Fibroblast of mammary gland (primary cell): Measurements from ENCODE around the gene ARRB2.

Source experiments
- DNase-seq: peaks from one replicate; pipeline ENCODE4 v3.0.0-alpha.2; 2010; ENCODE audit warnings: low read depth
- H3K4me3 ChIP-seq: 2 replicates; pipeline ENCODE4 v1.5.1; 2011; ENCODE audit warnings: low read depth, mild to moderate bottlenecking, low read length, moderate library complexity; ENCODE audit not compliant: control insufficient read depth
- TF ChIP-seq, protein P1 (sequence below): conservative IDR thresholded peaks from 2 replicates; pipeline ENCODE4 v1.5.1; 2011; ENCODE audit warnings: low read depth, low read length, inconsistent platforms; ENCODE audit not compliant: control insufficient read depth, insufficient read depth

The ARRB2 gene

DNA sequence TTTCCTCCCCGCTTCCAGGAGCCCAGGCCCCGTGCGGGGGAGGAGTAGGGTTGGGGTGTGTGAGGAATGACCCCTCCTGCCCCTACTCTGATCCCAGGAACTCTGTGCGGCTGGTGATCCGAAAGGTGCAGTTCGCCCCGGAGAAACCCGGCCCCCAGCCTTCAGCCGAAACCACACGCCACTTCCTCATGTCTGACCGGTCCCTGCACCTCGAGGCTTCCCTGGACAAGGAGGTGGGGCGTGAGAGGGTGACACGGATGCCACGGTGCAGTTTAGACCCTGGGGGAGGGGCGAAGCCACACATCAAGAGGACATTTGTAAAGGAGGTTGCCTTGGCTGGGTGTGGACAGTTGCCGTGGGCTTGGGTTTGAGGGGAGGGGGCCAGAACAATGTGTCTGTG, 7.4 kb downstream of the ARRB2 start:
- H3K4me3 ChIP-seq = no peak overlapping the region
- TF ChIP-seq, protein P1, sequence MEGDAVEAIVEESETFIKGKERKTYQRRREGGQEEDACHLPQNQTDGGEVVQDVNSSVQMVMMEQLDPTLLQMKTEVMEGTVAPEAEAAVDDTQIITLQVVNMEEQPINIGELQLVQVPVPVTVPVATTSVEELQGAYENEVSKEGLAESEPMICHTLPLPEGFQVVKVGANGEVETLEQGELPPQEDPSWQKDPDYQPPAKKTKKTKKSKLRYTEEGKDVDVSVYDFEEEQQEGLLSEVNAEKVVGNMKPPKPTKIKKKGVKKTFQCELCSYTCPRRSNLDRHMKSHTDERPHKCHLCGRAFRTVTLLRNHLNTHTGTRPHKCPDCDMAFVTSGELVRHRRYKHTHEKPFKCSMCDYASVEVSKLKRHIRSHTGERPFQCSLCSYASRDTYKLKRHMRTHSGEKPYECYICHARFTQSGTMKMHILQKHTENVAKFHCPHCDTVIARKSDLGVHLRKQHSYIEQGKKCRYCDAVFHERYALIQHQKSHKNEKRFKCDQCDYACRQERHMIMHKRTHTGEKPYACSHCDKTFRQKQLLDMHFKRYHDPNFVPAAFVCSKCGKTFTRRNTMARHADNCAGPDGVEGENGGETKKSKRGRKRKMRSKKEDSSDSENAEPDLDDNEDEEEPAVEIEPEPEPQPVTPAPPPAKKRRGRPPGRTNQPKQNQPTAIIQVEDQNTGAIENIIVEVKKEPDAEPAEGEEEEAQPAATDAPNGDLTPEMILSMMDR = no peak
- no peak for DNase-seq

DNA sequence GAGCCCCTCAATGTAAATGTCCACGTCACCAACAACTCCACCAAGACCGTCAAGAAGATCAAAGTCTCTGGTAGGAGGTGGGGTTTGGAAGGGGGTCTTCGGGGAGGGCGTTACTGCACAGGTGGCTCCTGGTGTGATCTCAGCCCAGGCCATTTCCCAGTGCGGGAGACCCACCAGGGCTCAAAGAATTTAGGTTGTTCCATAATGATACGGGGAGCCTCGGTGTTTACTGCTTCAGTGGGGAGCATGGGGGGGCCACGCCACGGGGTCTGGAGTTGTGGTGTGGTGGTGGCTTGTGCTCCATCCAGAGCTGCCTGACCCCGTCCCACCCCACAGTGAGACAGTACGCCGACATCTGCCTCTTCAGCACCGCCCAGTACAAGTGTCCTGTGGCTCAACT, 7.8 kb downstream of the ARRB2 start:
- DNase-seq = no peak
- TF ChIP-seq, protein P1 = no peak
- H3K4me3 ChIP-seq = no peak overlapping the region

GRCh38 chr17:4719146-4719545, 8.7 kb downstream of the ARRB2 start:
- TF ChIP-seq, protein P1 = no peak
- no peak for DNase-seq

DNA sequence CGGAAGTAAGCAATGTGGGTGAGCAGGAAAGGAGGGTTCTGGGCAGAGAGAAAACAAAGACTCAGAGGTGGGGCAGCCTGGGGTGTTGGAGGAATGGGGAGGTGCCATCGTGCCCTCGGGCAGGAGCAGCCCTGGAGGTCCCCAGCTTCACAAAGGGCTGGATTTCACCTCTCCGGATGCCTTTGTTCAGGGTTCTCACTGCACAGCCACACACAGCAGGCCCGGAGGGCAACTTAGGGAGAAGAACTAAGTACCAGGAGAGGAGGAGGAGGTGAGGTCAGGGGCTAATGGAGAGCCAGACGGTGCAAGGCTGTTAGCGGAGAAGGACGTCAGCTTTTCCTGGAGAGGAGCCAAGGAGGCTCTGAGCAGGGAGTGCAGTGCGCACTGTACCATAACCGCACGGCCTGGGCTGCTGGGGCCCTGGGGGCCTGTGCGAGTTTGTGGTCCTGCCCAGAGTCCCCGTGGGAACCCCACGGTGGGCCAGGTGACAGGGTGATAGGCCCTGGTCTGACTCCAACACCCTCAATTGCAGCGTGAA, 9.3 kb downstream of the ARRB2 start:
- no peak overlapping the region for H3K4me3 ChIP-seq
- TF ChIP-seq, protein P1 = no peak
- DNase-seq = no peak

More at GRCh38 chr17:4719146-4719545, 8.7 kb downstream of the ARRB2 start:
- H3K4me3 ChIP-seq = no peak overlapping the region

GRCh38 chr17:4720787-4721186, 10.4 kb downstream of the ARRB2 start:
- H3K4me3 ChIP-seq = no peak overlapping the region
- TF ChIP-seq, protein P1 = no peak
- DNase-seq = no peak

DNA sequence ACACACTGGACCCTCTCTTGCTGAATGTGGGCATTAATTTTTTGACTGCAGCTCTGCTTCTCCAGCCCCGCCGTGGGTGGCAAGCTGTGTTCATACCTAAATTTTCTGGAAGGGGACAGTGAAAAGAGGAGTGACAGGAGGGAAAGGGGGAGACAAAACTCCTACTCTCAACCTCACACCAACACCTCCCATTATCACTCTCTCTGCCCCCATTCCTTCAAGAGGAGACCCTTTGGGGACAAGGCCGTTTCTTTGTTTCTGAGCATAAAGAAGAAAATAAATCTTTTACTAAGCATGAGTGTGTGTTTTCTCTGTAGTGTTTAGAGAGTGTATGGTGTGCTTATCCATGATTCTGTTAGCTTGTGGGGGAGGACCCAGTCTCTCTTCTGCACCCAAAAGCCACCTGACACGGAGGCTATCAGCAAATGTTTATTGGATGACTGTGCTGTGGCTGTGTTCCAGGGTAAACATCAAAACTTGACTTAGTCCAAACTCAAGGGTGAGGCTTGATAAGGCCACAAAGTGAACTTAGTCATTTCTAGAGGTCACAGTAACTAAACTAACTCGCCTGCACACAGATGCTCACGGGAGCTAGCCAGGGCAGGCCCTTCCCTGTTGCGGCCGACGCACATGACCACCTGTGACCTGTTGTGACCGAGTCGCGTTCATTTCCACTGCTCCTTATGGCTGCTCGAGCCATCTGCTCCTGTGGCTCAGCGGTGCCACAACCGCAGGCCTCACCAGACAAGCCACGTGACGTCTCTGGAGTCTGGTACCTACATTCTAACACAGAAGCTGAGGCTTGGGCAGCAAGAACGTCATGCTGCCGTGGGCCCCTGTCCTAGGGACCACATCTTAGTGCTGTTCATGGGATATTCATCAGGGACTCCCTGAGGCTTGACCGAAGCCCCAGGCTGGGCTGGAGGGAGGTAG, 11.0 kb downstream of the ARRB2 start:
- TF ChIP-seq, protein P1 = no peak
- DNase-seq = peak; percentile 33
- H3K4me3 ChIP-seq = no peak overlapping the region
